Brain microvascular endothelial cell (primary cell): ENCODE measurements around the gene TMEM19.

Source experiments
- DNase-seq: peaks from one replicate; pipeline ENCODE4 v3.0.0-alpha.2; 2020
- H3K27ac ChIP-seq: fragments of 250-450 bp; sonication (Bioruptor Pico); 2 replicates; pipeline ENCODE4 v1.5.1; 2020; ENCODE audit warnings: mild to moderate bottlenecking, moderate library complexity
- H3K27me3 ChIP-seq: fragments of 250-450 bp; sonication (Bioruptor Pico); replicated peaks from 2 replicates; pipeline ENCODE4 v1.5.1; 2020; ENCODE audit warnings: mild to moderate bottlenecking
- H3K36me3 ChIP-seq: fragments of 250-450 bp; sonication (Bioruptor Pico); replicated peaks from 2 replicates; pipeline ENCODE4 v1.5.1; 2020; ENCODE audit warnings: mild to moderate bottlenecking
- H3K4me3 ChIP-seq: 2 replicates; pipeline ENCODE4 v1.5.1; 2011; ENCODE audit warnings: low read depth, mild to moderate bottlenecking, control low read depth, low read length, moderate library complexity
- in situ Hi-C: cut with HindIII; loops from 2 replicates; pipeline ENCODE4 v1.10.0; 2017; ENCODE audit warnings: low sequenced_read_pairs, low pct_ligation_motif_present
- TF ChIP-seq, protein P1 (sequence below): IDR thresholded peaks from 2 replicates; pipeline ENCODE4 v1.5.1; 2011; ENCODE audit warnings: low read depth, mild to moderate bottlenecking, moderate library complexity, low read length, control low read depth, inconsistent platforms; ENCODE audit errors: missing control alignments

The TMEM19 gene

DNA sequence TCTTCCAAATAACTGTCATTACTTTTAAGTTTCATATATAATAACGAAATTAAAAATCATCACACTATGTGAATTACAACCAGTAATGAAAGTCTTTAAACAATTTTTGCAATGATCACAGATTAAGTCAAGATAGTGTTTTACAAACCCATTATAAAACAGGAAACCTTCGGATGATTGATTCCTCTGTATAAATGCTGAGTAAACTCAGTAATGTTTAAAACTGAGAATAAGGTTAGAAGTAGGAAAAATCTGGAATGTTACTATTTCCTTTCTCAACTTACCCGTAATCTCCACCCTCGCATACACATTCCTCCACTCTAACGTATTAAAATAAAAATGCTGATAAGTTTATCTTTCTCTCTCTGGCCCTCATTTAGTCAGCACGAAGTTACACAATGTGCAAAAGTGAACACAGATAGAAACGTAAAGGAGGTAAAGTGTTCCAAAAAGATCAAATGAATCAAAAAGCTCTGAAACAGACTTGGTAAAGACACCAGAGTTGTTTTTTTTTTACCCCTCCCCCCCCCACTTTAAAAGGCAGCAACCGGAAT lies 23.8 kb upstream of the TMEM19 start:
- peak overlapping the region; percentile 97 for H3K4me3 ChIP-seq
- H3K27me3 ChIP-seq = no peaks in the 10 kb centered on the region
- TF ChIP-seq, protein P1, sequence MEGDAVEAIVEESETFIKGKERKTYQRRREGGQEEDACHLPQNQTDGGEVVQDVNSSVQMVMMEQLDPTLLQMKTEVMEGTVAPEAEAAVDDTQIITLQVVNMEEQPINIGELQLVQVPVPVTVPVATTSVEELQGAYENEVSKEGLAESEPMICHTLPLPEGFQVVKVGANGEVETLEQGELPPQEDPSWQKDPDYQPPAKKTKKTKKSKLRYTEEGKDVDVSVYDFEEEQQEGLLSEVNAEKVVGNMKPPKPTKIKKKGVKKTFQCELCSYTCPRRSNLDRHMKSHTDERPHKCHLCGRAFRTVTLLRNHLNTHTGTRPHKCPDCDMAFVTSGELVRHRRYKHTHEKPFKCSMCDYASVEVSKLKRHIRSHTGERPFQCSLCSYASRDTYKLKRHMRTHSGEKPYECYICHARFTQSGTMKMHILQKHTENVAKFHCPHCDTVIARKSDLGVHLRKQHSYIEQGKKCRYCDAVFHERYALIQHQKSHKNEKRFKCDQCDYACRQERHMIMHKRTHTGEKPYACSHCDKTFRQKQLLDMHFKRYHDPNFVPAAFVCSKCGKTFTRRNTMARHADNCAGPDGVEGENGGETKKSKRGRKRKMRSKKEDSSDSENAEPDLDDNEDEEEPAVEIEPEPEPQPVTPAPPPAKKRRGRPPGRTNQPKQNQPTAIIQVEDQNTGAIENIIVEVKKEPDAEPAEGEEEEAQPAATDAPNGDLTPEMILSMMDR = no peak
- DNase-seq = no peak
- in situ Hi-C loops = no loop called here
- peaks cover 21% of the 10 kb centered on the region for H3K36me3 ChIP-seq
- H3K27ac ChIP-seq = peak overlapping the region; percentile 92

DNA sequence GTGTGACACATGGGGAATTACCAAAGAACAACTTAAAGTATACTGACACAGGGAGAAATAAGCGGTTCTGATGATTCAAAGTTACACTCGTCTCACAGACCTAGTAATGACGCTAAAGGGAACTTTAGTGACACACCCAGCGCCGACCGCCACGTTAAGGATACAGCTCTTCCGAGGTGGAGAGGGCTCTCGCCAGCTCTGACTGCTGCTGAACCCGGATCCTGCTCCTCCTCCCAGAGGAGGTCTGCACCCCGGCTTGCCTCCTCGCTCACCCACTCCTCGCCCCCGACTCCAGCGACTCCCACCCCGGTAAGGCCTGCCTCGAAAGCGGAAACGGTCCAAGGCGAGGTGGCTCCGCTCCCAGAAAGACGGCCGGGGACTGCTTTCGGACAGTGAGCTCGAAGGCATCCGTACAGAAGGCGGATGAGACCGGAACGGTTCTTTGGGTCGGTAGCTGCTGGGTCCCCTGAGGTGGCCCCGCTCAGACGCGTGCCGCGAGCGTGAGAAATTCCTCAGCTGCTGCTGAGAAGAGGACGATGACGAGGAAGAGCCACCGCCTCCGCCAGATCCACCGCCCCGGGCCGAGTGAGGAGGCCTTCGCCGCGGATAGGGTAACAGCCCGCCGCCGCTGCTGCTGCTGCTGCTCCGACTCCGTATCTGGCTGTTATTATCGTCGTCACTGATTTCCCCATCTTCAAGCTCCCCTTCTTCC lies 22.9 kb upstream of the TMEM19 start:
- H3K27ac ChIP-seq = peak overlapping the region; percentile 92
- DNase-seq = peak; percentile 46
- H3K4me3 ChIP-seq = peak overlapping the region; percentile 97
- in situ Hi-C loops = no loop called here
- TF ChIP-seq, protein P1 = no peak
- H3K36me3 ChIP-seq = peaks cover 15% of the 10 kb centered on the region
- no peaks in the 10 kb centered on the region for H3K27me3 ChIP-seq

DNA sequence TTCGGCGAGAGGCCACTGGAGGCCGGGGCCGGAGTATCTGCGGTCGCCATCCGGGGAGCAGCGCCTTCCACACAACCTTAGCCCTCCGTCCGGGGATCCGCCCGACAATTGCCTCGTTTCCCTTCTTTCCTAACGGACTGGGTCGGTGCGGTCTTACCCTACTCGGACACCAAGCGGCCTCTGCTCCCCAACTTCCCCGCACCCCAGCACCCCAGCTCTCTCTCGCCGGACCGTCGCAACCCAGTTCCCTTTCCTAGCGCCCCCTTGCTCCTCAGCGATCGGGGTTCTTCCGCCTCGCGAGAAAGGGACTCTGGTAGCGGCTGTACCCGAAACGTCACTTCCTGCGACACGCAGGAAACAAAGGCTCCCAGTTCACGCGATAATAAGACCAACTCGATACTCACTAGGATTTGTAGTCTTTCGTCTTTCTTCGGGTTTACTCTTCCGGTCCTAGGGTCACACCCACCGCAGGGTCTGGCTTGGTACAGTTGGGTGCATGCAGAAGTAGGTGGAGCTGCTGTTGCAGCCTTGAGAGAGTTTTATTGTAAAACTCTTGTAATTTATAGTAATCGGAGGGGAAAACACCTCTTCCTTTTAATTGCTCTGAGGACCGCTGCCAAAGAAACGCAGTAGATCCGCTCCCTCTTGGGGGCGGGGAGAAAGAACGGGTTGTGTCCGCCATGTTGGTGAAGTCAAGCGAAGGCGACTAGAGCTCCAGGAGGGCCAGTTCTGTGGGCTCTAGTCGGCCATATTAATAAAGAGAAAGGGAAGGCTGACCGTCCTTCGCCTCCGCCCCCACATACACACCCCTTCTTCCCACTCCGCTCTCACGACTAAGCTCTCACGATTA lies 22.1 kb upstream of the TMEM19 start, which contains the start of the genes THAP2 and ZFC3H1:
Gene THAP2 (plus strand): TSS at position 741 of the 850 bp plus-strand sequence. CDS start 209 bp downstream, outside the sequence.
Gene ZFC3H1 (minus strand): TSS at position 288 of the 850 bp plus-strand sequence. CDS start 238 bp downstream, at position 50.
- TF ChIP-seq, protein P1 = peak; percentile 51
- peaks cover 11% of the 10 kb centered on the region for H3K36me3 ChIP-seq
- H3K27ac ChIP-seq = peak within 1 kb of the TSS; percentile 92
- in situ Hi-C loops = no loop called here
- H3K4me3 ChIP-seq = peak within 1 kb of the TSS; percentile 97
- H3K27me3 ChIP-seq = no peaks in the 10 kb centered on the region
- peak; percentile 99 for DNase-seq

DNA sequence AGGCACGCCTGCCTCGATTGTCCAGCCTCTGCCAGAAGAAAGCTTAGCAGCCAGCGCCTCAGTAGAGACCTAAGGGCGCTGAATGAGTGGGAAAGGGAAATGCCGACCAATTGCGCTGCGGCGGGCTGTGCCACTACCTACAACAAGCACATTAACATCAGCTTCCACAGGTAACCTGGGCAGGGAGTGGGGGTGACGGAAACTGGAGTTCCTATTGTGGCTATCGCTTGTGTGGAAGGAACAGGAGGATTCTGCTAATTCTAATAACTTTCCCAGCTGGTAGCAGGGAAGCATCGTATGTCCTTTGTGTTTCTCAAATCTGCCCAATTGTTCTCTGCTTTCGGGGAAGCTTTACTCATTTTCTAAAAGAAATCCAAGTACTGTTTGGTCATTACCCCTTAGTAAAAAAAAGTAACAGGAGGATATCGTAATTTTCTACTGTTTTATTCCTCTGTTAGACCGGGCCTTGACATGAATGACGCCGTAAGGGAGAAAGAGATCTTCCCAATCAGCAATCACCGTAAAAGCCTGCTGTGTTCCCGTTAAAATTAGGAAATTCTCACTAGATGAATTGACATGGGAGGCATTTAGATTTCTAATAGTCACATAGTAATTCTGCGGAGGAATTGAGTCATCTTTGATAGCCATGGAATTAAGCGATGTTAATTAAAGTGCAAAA lies 21.3 kb upstream of the TMEM19 start:
- peak overlapping the region; percentile 97 for H3K4me3 ChIP-seq
- DNase-seq = no peak
- TF ChIP-seq, protein P1 = no peak

DNA sequence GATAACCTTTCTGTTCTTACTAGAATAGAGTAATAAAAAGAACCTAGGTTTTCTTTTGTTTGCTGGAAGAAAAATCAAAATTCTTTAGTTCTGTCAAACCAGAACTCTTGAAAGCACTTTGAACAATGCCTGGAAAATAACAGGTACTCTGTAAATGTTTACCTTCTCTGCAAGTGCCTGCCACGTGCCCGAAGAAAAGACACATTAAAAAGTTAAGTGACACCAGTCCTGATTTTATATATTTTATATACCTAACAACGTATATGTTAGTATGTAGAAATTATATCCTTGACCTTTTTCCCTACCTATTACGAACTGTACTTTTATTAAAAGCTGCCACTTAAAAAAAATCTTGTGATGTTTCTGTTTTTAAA lies 20.8 kb upstream of the TMEM19 start:
- Histone ChIP-seq H3K4me3 (peak overlapping the region; percentile 97), H3K27ac (peak overlapping the region; percentile 92), H3K36me3 (peaks cover 3% of the 10 kb centered on the region), H3K27me3 (no peaks in the 10 kb centered on the region)
- in situ Hi-C loops = no loop called here
- TF ChIP-seq, protein P1 = no peak
- DNase-seq = no peak

More for the DNA sequence above, 21.3 kb upstream of the TMEM19 start:
- peak overlapping the region; percentile 92 for H3K27ac ChIP-seq
- H3K36me3 ChIP-seq = peaks cover 5% of the 10 kb centered on the region
- in situ Hi-C loops = no loop called here
- H3K27me3 ChIP-seq = no peaks in the 10 kb centered on the region
